H1 (cell line): ENCODE data around the gene RCC2. TPM values are rescaled to one million over a fixed set of nuclear protein-coding genes. Genes with fewer than 3 reads are reported as not detected.

Experiments used
- CBX5 ChIP-seq: fragments of 300-800, 300-1000 bp; sonication (generic); IDR thresholded peaks from 2 replicates; pipeline ENCODE4 v1.7.1; 2016; ENCODE audit warnings: antibody characterized with exemption, low read length, low read depth
- CHD7 ChIP-seq: fragments of 300-600 bp; sonication (generic); IDR thresholded peaks from 2 replicates; pipeline ENCODE4 v1.7.1; 2012; ENCODE audit warnings: low read length, moderate library complexity, mild to moderate bottlenecking, inconsistent platforms; ENCODE audit not compliant: insufficient replicate concordance
- RNF2 ChIP-seq: fragments of 200-900, 300-1000 bp; sonication (generic); IDR thresholded peaks from 2 replicates; pipeline ENCODE4 v1.7.1; 2016; ENCODE audit warnings: borderline replicate concordance, low read depth, mild to moderate bottlenecking, antibody characterized with exemption, low read length; ENCODE audit not compliant: poor library complexity, severe bottlenecking; ENCODE audit errors: missing control alignments
- ZNF274 ChIP-seq: IDR thresholded peaks from 2 replicates; pipeline ENCODE4 v1.7.0; 2012; ENCODE audit warnings: low read length, borderline replicate concordance; ENCODE audit errors: extremely low read depth
- polyA plus RNA-seq, 7 experiments: library from polyadenylated mRNA; depleted of rRNA in 3 of 7; stranded (reverse) in 5 of 7; unstranded in 2 of 7; fragments of >200 nt in 5 of 7; fragments of 200-250 nt in 2 of 7; gene quantifications; 1 replicate in 5 of 7; 2 replicates in 1 of 7; 4 replicates in 1 of 7; pipeline versions ENCODE4 v1.2.1 to v1.2.3, GENCODE V29; 2011 to 2013; ENCODE audit warnings: missing spikeins in 2 of 7, mixed read lengths in 2 of 7
- total RNA-seq: library from RNA; stranded (reverse); fragmentation: NEBNext Ultra II Directional; extraction: Animal tissue kit (Norgen Biotek cat#: 25700); gene quantifications from 2 replicates; pipeline ENCODE4 v1.2.1, GENCODE V29; 2021

RCC2 gene
- total and polyA plus RNA-seq, 2 of the 8 experiments (the other 6 are each of a cell fraction or from before 2014, with no cell fraction given) = 229 to 455 TPM

GRCh38 chr1:17363771-17364170, 75.7 kb downstream of the RCC2 start (continued):
- TF ChIP-seq RNF2 (no peak), ZNF274 (no peak), CBX5 (no peak), CHD7 (no peak)
